Measurements from ENCODE around the gene FAM184A.
A peak's percentile ranks its signal among the peaks of the same experiment; 100 is the strongest.

Gene FAM184A

GRCh38 chr6:118965371-118965770, 113.1 kb downstream of the FAM184A start:
- no peak for DNase-seq

DNA sequence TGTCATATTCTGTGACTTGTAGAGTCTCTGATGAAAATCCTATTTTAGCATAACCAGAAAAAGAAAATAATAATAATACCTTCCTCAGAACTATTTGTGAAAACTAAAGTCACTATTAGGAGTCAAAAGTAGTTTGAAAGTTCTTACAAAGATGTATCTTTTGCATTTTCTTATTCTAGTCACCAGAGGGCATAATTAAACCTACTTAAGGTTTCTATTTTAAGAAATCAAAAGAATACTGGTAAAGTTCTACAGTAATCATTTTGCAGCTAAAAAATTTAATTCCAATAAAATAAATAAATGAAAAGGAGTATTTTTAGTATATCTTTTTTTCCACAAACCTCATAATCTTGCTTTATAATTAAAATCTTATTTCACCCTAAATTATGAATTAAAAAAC, 115.5 kb downstream of the FAM184A start:
- DNase-seq, result peak in 2 of 4 experiments; percentile 15 to 40

GRCh38 chr6:118959903-118960302, 118.6 kb downstream of the FAM184A start:
- no peak for DNase-seq

GRCh38 chr6:118953391-118953790, 125.1 kb downstream of the FAM184A start:
- DNase-seq, result no peak

GRCh38 chr6:118952683-118953082, 125.8 kb downstream of the FAM184A start:
- no peak for DNase-seq

DNA sequence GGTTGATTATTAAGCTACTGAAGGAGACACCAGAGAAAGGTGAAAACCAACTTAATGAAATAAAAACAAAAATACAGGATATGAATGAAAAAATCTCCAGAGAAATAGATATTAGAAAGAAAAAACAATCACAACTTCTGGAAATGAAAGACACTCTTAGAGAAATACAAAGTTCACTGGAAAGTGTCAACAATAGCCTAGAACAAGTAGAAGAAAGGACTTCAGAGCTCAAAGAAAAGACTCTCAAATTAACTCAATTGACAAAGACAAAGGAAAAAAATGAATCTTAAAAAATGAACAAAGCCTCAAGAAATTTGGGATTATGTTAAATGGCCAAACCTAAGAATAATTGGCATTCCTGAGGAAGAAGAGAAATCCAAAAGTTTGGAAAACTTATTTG, 133.2 kb downstream of the FAM184A start:
- no peak for DNase-seq

DNA sequence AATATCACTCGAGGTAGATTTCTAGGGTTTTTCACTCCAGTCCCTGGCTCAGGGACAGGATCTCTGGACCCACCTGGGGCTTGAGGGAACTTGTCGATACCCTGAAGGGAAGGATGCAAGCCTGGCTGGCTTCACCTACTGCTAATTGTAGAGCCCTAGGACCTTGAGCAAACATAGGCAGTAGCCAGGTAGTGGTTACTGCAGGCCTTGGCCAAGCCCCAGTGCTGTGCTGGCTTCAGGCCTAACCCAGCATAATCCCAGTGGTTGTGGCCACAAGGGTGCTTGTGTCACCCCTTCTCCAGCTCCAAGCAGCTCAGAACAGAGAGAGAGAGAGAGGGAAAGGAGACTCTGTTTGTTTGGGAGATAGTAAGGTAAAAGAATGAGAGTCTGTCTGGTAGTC, 137.7 kb downstream of the FAM184A start:
- no peak for DNase-seq

DNA sequence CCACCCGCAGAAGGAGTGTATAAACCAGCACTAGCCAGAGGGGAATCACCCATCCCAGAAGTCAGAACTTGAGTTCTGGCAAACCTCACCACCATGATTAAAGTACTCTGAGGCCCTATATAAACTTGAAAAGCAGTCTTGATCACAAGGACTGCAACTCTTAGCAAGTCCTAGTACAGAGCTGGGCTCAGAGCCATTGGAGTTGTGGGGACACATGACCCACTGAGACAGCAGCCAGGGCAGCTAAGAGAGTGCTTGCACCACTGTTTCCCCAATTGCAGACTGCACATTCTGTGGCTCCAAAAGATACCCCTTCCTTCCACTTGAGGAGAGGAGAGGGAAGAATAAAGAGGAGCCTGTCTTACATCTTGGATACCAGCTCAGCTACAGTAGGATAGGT, 138.8 kb downstream of the FAM184A start:
- no peak for DNase-seq

DNA sequence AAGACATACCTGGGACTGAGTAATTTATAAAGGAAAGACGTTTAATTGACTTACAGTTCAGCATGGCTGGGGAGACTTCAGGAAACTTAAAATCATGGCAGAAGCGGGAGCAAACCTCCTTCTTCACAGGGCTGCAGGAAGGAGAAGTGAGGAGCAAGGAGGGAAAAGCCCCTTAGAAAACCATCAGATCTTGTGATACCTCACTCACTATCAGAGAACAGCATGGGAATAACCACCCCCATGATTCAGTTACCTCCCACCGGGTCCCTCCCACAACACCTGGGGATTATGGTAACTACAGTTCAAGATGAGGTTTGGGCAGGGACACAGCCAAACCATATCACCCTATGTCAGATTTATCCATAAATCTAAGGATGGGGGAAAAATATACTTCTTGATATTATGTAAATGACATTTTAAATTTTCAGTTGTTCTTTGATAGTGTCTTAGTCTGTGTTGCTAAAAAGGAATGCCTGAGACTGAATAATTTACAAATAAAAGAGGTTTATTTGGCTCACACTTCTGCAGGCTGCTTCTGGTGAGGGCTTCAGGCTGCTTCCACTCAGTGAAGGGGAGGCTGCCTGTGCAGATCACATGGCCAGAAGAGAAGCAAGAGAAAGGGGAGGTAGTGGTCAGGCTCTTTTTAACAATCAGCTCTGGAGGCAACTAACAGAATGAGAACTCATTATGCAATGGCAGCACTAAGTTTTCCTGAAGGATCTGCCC, 142.3 kb downstream of the FAM184A start:
- DNase-seq, result peak; percentile 11 to 35 (median 30)

- no peak for DNase-seq
Observed at GRCh38 chr6:118935331-118935668, 143.2 kb downstream of the FAM184A start.

DNA sequence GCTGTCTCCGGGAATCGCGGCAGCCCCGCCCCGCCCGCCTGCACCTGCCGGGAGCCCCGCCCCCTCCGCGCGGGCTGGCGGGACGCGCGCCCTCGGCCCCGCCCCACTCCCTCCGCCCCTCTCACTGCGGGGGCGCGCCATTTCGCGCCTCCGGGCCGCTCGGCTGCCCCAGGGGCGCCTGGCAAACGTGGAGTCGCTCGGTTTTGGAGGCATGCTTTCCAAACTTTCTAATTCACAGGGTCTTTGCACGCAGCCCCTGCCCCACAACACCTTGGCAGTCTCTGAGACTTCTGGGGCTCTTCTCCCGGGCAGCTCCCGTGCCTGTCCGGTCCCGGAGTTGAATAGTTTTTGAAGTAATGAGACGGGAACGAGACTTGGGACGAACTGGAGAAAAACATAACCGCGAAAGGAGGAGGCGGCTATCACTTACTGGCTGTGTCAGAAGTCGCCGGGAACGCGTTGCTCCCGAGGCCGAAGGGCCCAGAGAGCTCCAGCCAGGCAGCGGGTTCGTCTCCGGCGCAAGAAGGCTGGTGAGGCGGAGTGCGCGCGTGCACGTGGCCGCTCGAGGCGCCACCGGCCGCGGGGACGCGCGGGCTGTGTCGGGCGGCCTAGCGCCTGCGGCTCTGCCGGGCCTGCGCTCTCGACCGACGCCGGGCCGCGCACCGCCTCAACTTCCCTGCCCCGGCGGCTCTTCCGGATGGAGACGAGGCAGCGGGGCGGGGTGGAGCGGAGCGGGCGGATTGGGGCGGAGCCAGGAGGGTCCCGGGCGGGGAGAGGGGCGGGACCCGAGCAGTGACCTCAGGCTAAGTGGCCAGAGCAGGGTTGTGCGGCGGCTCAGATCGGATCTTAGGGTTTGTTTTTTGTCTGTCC, 143.8 kb downstream of the FAM184A start, which contains the start of gene MCM9:
TSS of gene MCM9 (minus strand) at position 699 of the 870 bp plus-strand sequence. CDS start 3,436 bp downstream, outside the sequence.
- peak; percentile 97 to 99 (median 98) for DNase-seq

- DNase-seq, result peak in 1 of 4 experiments; percentile 2
Observed at GRCh38 chr6:118933855-118934460, 144.5 kb downstream of the FAM184A start.

- DNase-seq, result no peak
Observed at GRCh38 chr6:118932421-118932820, 146.0 kb downstream of the FAM184A start.

DNA sequence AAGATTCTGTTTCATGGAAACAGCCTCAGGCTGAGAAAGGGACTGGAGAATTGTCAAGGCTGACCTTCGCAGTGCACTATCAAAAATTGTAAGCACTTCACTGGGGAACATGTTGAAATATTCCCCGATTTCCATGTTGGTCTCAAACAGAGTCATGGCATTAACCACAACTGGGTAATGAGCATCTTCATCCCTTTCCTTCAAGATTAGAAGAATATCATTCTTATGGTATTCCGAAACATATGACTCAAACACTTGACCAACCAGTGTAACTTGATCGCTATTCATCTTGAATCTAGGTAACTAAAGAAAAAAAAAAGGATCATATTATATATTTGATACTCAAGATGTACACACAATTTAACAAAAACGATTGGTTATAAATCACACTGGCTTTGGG, 147.0 kb downstream of the FAM184A start:
- DNase-seq, result no peak

DNA sequence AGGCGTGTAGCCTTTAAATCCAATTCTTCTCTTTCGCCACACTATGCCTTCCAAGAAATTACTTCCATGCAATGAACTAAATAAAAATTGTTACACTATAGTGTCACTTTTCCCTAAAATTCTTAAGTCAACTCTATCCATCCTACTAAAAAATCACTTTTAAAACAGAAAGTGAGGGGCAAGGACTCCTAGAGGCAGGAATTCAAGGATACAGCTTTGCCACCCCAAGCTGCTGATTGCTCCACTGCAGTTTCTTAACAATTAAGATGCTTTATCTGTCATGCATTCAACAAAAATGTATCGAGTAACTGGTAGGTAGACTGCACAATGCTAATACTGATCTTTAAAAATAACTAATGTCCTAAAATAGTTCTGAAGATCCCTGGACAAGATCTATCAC, 147.8 kb downstream of the FAM184A start:
- no peak for DNase-seq

GRCh38 chr6:118923035-118923434, 155.4 kb downstream of the FAM184A start:
- DNase-seq, result no peak

GRCh38 chr6:118921084-118921483, 157.4 kb downstream of the FAM184A start:
- no peak for DNase-seq

- DNase-seq, result no peak
Observed at GRCh38 chr6:118918329-118918725, 160.1 kb downstream of the FAM184A start.

GRCh38 chr6:118917546-118918328, 160.7 kb downstream of the FAM184A start:
- no peak for DNase-seq

DNA sequence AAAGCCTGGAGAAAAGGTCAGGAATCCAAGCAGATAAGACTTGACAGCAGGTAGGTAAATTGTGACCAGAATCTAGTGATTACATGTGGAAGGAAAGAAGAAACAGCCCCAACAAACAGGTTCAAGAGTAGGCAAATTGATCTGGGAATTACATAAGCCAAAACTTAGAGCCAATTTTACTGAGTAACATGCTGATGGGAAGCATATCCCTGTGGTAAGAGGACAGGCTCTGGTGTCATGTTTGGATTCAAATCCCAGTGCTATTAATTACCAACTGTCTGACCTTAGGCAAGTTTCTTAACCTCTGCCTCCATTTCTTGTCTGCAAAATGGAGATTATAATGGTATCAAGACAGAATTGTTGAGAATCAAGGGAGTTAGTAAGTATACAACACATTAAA, 163.9 kb downstream of the FAM184A start:
- no peak for DNase-seq

- DNase-seq, result no peak
Observed at GRCh38 chr6:118913161-118913560, 165.3 kb downstream of the FAM184A start.

DNA sequence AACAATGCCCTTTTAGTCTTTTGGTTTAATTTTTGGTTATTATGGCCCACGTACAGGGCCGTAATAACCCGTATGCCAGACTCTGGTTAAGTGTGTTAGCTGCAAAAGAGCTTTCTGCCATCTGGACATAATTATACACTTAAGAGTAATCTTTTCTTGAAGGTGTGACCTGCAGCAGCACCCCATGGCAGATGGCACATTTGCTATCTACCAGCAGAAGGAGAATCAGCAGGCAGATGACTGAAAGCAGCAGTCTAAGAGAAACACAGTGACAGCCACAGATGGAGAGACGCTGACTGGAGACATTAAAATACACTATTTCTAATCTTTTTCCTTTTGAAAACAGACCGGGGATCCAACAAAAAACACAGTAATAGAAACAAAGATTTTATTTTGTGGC, 165.8 kb downstream of the FAM184A start:
- DNase-seq, result no peak

Measured in suppressor macrophage (primary cell).